ENCODE measurements around the gene KLB.

GRCh38 chr4:39365360-39365759, 41.4 kb upstream of the KLB start:
- TF ChIP-seq CTCF (IDR thresholded peaks at IDR 0.05) (no peak), POLR2A (IDR thresholded peaks at IDR 0.05) (no peak)
